HCT116 (cell line): ENCODE results near the gene NDUFS8. TPM values are rescaled to one million over a fixed set of nuclear protein-coding genes. Genes with fewer than 3 reads are reported as not detected.

Source experiments
- ATAC-seq: fragments of 200-7000 bp; cut with Tn5 transposase; 2 replicates; pipeline ENCODE4 v1.9.1; 2020; ENCODE audit warnings: mild to moderate bottlenecking, moderate library complexity
- BruUV-seq: library from RNA; stranded (reverse); fragments of 400-500 nt; replicated peaks from 2 replicates; lab custom pipeline; 2021; lab: Mats Ljungman, UMichigan
- CTCF ChIA-PET: fragments of 300-600 bp; sonication (Branson Sonifier 250); formaldehyde crosslinking; loops from one replicate; lab custom pipeline; 2021; ENCODE audit warnings: antibody characterized with exemption; lab: Charles Lee
- POLR2A ChIA-PET: fragments of 300-600, 350-600 bp; sonication (Branson Sonifier 250); formaldehyde crosslinking; loops from one replicate; lab custom pipeline; 2021; ENCODE audit warnings: antibody characterized with exemption; lab: Charles Lee
- RAD21 ChIA-PET, 2 experiments: fragments of 300-600 bp; sonication (Branson Sonifier 250); formaldehyde crosslinking; loops; one replicate each; lab custom pipeline; 2023; ENCODE audit warnings: low total read pairs in 2 of 2; ENCODE audit not compliant: uncharacterized antibody in 2 of 2, unreplicated experiment in 2 of 2, low non-redundant PET in 1 of 2; lab: Charles Lee
- DNase-seq: peaks from one replicate; pipeline ENCODE4 v3.0.0-alpha.2; 2010; ENCODE audit warnings: low read depth, low spot score
- H2AFZ ChIP-seq: fragments of 200-600 bp; shearing (Covaris generic), sonication (generic); 2 replicates; pipeline ENCODE4 v1.6.1; 2017; ENCODE audit warnings: low read depth, mixed run types, mixed read lengths, antibody characterized with exemption, low read length; ENCODE audit not compliant: poor library complexity, severe bottlenecking
- H3K27ac ChIP-seq: 2 replicates; pipeline ENCODE4 v1.5.1; 2012; ENCODE audit warnings: low read depth, low read length
- H3K27me3 ChIP-seq: fragments of 200-600 bp; sonication (generic); 2 replicates; pipeline ENCODE4 v1.6.1; 2016; ENCODE audit warnings: mixed run types, low read length, mixed read lengths; ENCODE audit not compliant: insufficient read depth
- H3K36me3 ChIP-seq, 2 experiments: fragments of 200-500 bp in 1 of 2; fragments of 200-600 bp in 1 of 2; sonication (Bioruptor generic) in 1 of 2; sonication (generic) in 1 of 2; 2 replicates each; pipeline versions ENCODE4 v1.5.1 to v1.6.1; 2014 to 2016; ENCODE audit warnings: low read length in 2 of 2, inconsistent platforms in 1 of 2, mixed read lengths in 1 of 2, mixed run types in 1 of 2; ENCODE audit not compliant: insufficient read depth in 2 of 2, control insufficient read depth in 1 of 2
- H3K4me1 ChIP-seq, 2 experiments: fragments of 200-600 bp in 1 of 2; sonication (generic) in 1 of 2; 2 replicates each; pipeline versions ENCODE4 v1.5.1 to v1.6.1; 2012 to 2017; ENCODE audit warnings: low read length in 2 of 2, inconsistent platforms in 1 of 2, mild to moderate bottlenecking in 1 of 2, mixed read lengths in 1 of 2, mixed run types in 1 of 2, moderate library complexity in 1 of 2; ENCODE audit not compliant: insufficient read depth in 2 of 2, control insufficient read depth in 1 of 2
- H3K4me2 ChIP-seq: fragments of 200-600 bp; sonication (generic); 2 replicates; pipeline ENCODE4 v1.6.1; 2017; ENCODE audit warnings: mixed run types, low read length, mixed read lengths
- H3K4me3 ChIP-seq, 2 experiments: fragments of 200-600 bp in 1 of 2; sonication (generic) in 1 of 2; replicated peaks in 1 of 2; 2 replicates each; pipeline ENCODE4 v1.5.1; 2011 to 2016; ENCODE audit warnings: low read length in 2 of 2, control low read depth in 1 of 2, low read depth in 1 of 2, mild to moderate bottlenecking in 1 of 2, mixed read lengths in 1 of 2, mixed run types in 1 of 2
- H3K79me2 ChIP-seq: fragments of 200-600 bp; sonication (generic); 2 replicates; pipeline ENCODE4 v1.6.1; 2017; ENCODE audit warnings: mild to moderate bottlenecking, mixed run types, low read length, moderate library complexity, mixed read lengths; ENCODE audit not compliant: insufficient read depth
- H3K9ac ChIP-seq: fragments of 200-600 bp; sonication (generic); 2 replicates; pipeline ENCODE4 v1.6.1; 2016; ENCODE audit warnings: low read length, mixed read lengths
- H3K9me2 ChIP-seq: fragments of 200-600 bp; sonication (generic), shearing (Covaris generic); 2 replicates; pipeline ENCODE4 v1.6.1; 2017; ENCODE audit warnings: mixed run types, mild to moderate bottlenecking, moderate library complexity; ENCODE audit not compliant: insufficient read depth
- H3K9me3 ChIP-seq, 2 experiments: fragments of 200-500 bp in 1 of 2; fragments of 200-600 bp in 1 of 2; sonication (Bioruptor generic) in 1 of 2; sonication (generic) in 1 of 2; 2 replicates each; pipeline ENCODE4 v1.6.1; 2014 to 2017; ENCODE audit warnings: low read length in 2 of 2, mixed read lengths in 2 of 2, inconsistent platforms in 1 of 2, low read depth in 1 of 2, mild to moderate bottlenecking in 1 of 2, mixed run types in 1 of 2, moderate library complexity in 1 of 2; ENCODE audit not compliant: control insufficient read depth in 1 of 2, insufficient read depth in 1 of 2
- H4K20me1 ChIP-seq: fragments of 200-600 bp; sonication (generic), shearing (Covaris generic); 2 replicates; pipeline ENCODE4 v1.6.1; 2017; ENCODE audit warnings: mixed run types, mild to moderate bottlenecking, moderate library complexity; ENCODE audit not compliant: insufficient read depth
- ATF3 ChIP-seq: IDR thresholded peaks from 2 replicates; pipeline ENCODE4 v1.6.1; 2012
- CBX3 ChIP-seq: IDR thresholded peaks from 2 replicates; pipeline ENCODE4 v1.6.1; 2012; ENCODE audit warnings: low read depth
- EZH2 ChIP-seq: fragments of 200-600 bp; sonication (generic); IDR thresholded peaks from 2 replicates; pipeline ENCODE4 v1.6.1; 2017; ENCODE audit warnings: antibody characterized with exemption, mixed run types
- FOSL1 ChIP-seq: IDR thresholded peaks from 2 replicates; pipeline ENCODE4 v1.6.1; 2012; ENCODE audit warnings: low read depth
- JUND ChIP-seq: IDR thresholded peaks from 2 replicates; pipeline ENCODE4 v1.6.1; 2012
- MAX ChIP-seq: IDR thresholded peaks from 2 replicates; pipeline ENCODE4 v1.6.1; 2012
- POLR2A ChIP-seq: IDR thresholded peaks from 2 replicates; pipeline ENCODE4 v1.7.0; 2011; ENCODE audit warnings: borderline replicate concordance; ENCODE audit not compliant: insufficient read depth, insufficient read length; ENCODE audit errors: extremely low read depth
- POLR2AphosphoS5 ChIP-seq: IDR thresholded peaks from 2 replicates; pipeline ENCODE4 v1.6.1; 2011; ENCODE audit warnings: mild to moderate bottlenecking, low read depth, low read length, moderate library complexity
- RAD21 ChIP-seq: IDR thresholded peaks from 2 replicates; pipeline ENCODE4 v1.6.1; 2012; ENCODE audit warnings: low read depth, mild to moderate bottlenecking
- REST ChIP-seq: IDR thresholded peaks from 2 replicates; pipeline ENCODE4 v1.6.1; 2012; ENCODE audit warnings: low read depth
- SIN3A ChIP-seq: IDR thresholded peaks from 2 replicates; pipeline ENCODE4 v1.6.1; 2012; ENCODE audit warnings: low read depth
- SP1 ChIP-seq: IDR thresholded peaks from 2 replicates; pipeline ENCODE4 v1.6.1; 2012; ENCODE audit warnings: low read depth
- TCF7L2 ChIP-seq: IDR thresholded peaks from 2 replicates; pipeline ENCODE4 v1.7.0; 2011; ENCODE audit warnings: borderline replicate concordance, inconsistent platforms; ENCODE audit not compliant: insufficient read depth, insufficient read length; ENCODE audit errors: extremely low read depth
- YY1 ChIP-seq: IDR thresholded peaks from 2 replicates; pipeline ENCODE4 v1.6.1; 2011; ENCODE audit warnings: low read length, low read depth, moderate library complexity, mild to moderate bottlenecking; ENCODE audit not compliant: insufficient replicate concordance; ENCODE audit errors: extremely low read depth
- ZFX ChIP-seq: fragments of 450-650 bp; IDR thresholded peaks from 2 replicates; pipeline ENCODE4 v1.6.1; 2017
- ZNF274 ChIP-seq: fragments of 200-500 bp; sonication (Bioruptor generic); IDR thresholded peaks from 2 replicates; pipeline ENCODE4 v1.6.1; 2014; ENCODE audit warnings: mild to moderate bottlenecking, low read depth, low read length, inconsistent platforms
- intact Hi-C: fragments of 100-400 bp; cut with micrococcal nuclease; formaldehyde crosslinking; loops from 2 replicates; pipeline ENCODE4 v1.10.0; 2022
- total RNA-seq: library from RNA; stranded (reverse); gene quantifications from one replicate; pipeline ENCODE4 v1.2.1, GENCODE V29; 2021; ENCODE audit not compliant: unreplicated experiment

Gene NDUFS8
- total RNA-seq, 1 experiment from 2014 or later = 189 TPM

- Histone ChIP-seq H3K4me3 (peak overlapping the region in 1 of 2 experiments; percentile 51; a peak in 1 of 4 replicates), H3K4me1 (peaks cover 85 to 95% of the 10 kb centered on the region in 2 experiments), H3K36me3 (no peaks in the 10 kb centered on the region), H3K4me2 (peak overlapping the region; percentile 97), H3K27ac (peak overlapping the region; percentile 96), H4K20me1 (no peaks in the 10 kb centered on the region), H3K9ac (peak overlapping the region; percentile 86), H3K79me2 (peaks cover 20% of the 10 kb centered on the region; the same call in 1 of the 2 replicates), H3K9me2 (no peaks in the 10 kb centered on the region), H3K9me3 (no peaks in the 10 kb centered on the region), H3K27me3 (no peaks in the 10 kb centered on the region), H2AFZ (no peak overlapping the region)
- ATAC-seq = no peak
- CTCF ChIA-PET = no interaction called here
- RAD21 ChIA-PET = interaction anchor here in 1 of 2 experiments (0.6 kb wide), 1 partner anchor 41 kb away, joined by 3 read pairs; no protein-coding TSS in a partner anchor
- no TSS peak for BruUV-seq
- intact Hi-C loops = loop anchor here (5.0 kb wide), 1 partner anchor 195 kb away; no protein-coding TSS in a partner anchor
- TF ChIP-seq SIN3A = no peak
- TF ChIP-seq YY1 = no peak
- TF ChIP-seq REST = no peak
- no peak for TF ChIP-seq ZNF274
- no peak for TF ChIP-seq POLR2A
- no peak for TF ChIP-seq FOSL1
- TF ChIP-seq MAX = no peak
- TF ChIP-seq JUND = no peak
- TF ChIP-seq ATF3 = no peak
- TF ChIP-seq TCF7L2 = no peak
- no peak for TF ChIP-seq SP1
- TF ChIP-seq RAD21 = no peak
- no peak for TF ChIP-seq CBX3
- no peak for TF ChIP-seq EZH2
- TF ChIP-seq POLR2AphosphoS5 = no peak
- TF ChIP-seq ZFX = no peak
- POLR2A ChIA-PET = no interaction called here
- no peak for DNase-seq
Measured at GRCh38 chr11:68012044-68012842, 18.2 kb upstream of the NDUFS8 start.
